Measurements from ENCODE around the gene KIRREL3.

Gene KIRREL3

GRCh38 chr11:126874831-126875230 lies 125.7 kb downstream of the KIRREL3 start:
- DNase-seq (ENCODE audit: low read depth): no peak
- peak; percentile 28 for TF ChIP-seq CTCF (conservative IDR thresholded peaks at IDR 0.05; ENCODE audit: control insufficient read depth, insufficient read depth, low read depth, low read length)
- H3K4me3 ChIP-seq (ENCODE audit: control insufficient read depth, low read depth, low read length): no peak overlapping the region

- no peak overlapping the region for H3K4me3 ChIP-seq (ENCODE audit: control insufficient read depth, low read depth, low read length)
- no peak for TF ChIP-seq CTCF (conservative IDR thresholded peaks at IDR 0.05; ENCODE audit: control insufficient read depth, insufficient read depth, low read depth, low read length)
- DNase-seq (ENCODE audit: low read depth): no peak
Observed at GRCh38 chr11:126874276-126874675, 126.3 kb downstream of the KIRREL3 start.

GRCh38 chr11:126871792-126872191 lies 128.8 kb downstream of the KIRREL3 start:
- H3K4me3 ChIP-seq (ENCODE audit: control insufficient read depth, low read depth, low read length): no peak overlapping the region
- no peak for TF ChIP-seq CTCF (conservative IDR thresholded peaks at IDR 0.05; ENCODE audit: control insufficient read depth, insufficient read depth, low read depth, low read length)
- no peak for DNase-seq (ENCODE audit: low read depth)

DNA sequence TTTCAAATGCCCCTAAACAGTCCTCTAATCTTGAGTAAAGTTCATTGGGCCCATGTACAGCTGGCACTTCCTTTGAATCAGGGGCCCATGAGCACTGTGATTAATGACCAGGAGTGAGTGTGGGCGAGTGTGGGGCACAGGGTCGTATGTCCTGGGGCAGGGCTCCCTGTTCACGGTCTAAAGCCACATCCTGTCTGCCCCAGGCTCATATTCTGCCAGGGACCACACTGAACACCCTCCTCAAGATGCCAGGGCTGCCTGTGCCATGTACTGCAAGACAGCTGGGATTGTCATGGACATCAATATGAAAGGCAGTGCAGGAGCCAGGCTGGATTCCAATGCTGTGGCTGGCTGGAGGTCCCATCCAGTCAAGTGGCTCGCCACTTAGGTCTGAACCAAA lies 130.5 kb downstream of the KIRREL3 start:
- DNase-seq (ENCODE audit: low read depth): no peak
- TF ChIP-seq CTCF (conservative IDR thresholded peaks at IDR 0.05; ENCODE audit: control insufficient read depth, insufficient read depth, low read depth, low read length): no peak
- H3K4me3 ChIP-seq (ENCODE audit: control insufficient read depth, low read depth, low read length): no peak overlapping the region

GRCh38 chr11:126868741-126869140 lies 131.8 kb downstream of the KIRREL3 start:
- TF ChIP-seq CTCF (conservative IDR thresholded peaks at IDR 0.05; ENCODE audit: control insufficient read depth, insufficient read depth, low read depth, low read length): no peak
- DNase-seq (ENCODE audit: low read depth): no peak

DNA sequence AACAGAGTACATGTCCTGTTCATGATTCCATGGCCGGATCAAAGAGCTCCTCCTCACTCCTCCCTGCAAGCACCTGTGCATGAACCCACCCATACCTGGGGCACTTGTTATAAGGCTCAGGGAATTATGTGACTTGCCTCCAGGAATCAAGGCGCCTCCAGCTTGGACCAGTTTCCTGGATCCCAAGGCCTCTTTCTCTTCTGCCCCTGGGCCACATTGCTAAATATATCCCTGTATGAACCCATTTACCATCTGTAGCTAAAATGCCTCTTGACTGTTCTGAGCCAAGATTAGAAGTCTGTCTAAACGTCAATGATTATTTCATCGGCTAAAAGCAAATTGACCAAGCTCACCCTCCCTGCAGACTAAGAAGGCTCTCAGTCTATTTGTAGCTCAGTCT lies 135.6 kb downstream of the KIRREL3 start:
- no peak for TF ChIP-seq CTCF (conservative IDR thresholded peaks at IDR 0.05; ENCODE audit: control insufficient read depth, insufficient read depth, low read depth, low read length)
- H3K4me3 ChIP-seq (ENCODE audit: control insufficient read depth, low read depth, low read length): no peak overlapping the region
- DNase-seq (ENCODE audit: low read depth): no peak

More at GRCh38 chr11:126868741-126869140, 131.8 kb downstream of the KIRREL3 start:
- no peak overlapping the region for H3K4me3 ChIP-seq (ENCODE audit: control insufficient read depth, low read depth, low read length)
